Right forelimb (tissue), 1 donor: ENCODE measurements around the gene BARX2.

Source experiments
- DNase-seq: peaks from one replicate; pipeline ENCODE4 v3.0.0-alpha.2; 2018

BARX2 gene

DNA sequence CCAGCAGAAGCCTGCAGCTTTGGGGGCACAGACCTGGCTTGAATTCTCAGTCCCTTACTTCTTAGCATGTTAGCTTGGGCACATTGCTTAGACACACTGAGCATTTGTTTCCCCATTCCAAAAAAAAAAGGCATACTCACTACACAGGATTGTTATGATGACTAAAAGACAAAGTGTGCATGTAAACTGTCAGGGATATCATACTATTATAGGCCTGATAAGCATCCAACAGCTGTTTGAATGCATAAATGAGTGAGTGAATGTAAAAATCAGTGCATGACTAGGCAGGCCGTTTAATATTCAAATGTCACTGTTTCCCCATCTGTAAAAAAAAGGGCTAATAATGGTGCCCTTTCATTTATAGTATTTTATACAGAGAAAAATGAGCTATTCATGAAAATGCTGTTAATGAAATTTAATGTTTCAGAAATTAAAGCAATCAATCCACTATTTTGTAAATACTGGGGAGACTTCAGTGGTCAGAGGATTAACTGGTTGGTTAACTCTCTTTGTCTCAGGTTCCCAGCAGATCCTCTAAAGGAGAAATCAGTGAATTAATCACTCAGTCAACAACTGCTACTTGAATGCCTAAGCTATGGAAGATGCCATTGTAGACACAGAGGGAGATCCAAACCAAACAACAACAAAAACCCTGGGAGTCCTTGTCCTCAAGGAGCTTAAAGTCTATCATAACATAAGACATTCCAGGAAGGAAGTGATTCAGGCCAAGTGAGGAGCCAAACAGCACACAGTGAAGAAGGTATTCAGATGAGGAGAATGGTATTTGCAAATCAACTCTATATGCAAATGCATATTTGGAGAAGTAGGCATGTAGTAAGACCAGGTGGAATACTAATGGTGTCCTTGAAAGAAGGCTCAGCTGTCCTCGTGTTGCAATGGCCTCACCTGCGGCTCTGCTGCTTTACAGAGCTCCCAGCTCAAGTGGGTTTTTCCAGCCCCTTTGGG, 26.8 kb downstream of the BARX2 start:
- no peak for DNase-seq

DNA sequence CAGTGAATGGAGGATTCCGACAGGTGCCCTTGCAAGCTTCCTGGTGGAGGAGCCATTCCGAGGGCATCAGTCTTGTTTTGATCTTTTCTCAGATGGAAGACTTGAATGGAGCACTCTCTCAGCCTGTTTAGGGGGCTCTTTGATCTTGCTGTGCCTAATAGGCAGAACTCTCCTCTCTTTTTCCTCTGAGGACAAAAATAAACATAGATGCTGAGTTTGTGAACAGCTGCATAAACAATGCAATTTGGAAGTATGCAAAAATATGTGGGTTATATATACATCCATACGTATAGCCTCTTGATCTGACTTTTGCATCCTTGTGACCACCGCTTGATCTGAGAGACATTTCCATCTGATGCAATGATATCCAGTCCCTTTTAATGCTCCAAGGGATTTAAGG, 29.1 kb downstream of the BARX2 start:
- no peak for DNase-seq

DNA sequence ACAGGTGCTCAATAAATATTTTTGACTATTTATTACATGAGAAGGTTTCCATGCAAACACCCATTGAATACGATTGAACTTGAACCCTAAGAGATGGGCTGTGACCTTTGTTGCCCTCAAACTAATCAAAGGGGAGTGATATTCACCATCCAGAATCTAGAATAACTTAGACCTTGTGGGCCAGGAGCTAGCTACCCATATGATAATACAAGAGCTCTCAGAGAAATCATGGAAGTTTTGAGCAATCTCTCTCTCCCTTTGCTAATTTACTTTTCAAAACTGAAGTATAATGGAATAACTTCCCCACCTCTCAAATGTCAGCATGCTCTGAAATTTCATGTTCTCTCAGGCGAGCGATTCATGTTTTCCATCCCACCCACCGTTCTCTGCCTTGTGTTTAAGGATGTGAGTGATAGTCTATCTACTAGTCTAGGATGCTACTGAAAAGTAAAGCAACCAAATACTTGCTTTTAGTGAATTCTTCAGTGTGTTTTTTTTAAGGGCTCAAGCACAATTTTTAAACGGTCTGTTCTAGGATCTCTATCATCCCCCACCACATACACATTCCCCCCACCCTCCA, 33.3 kb downstream of the BARX2 start:
- DNase-seq = no peak

DNA sequence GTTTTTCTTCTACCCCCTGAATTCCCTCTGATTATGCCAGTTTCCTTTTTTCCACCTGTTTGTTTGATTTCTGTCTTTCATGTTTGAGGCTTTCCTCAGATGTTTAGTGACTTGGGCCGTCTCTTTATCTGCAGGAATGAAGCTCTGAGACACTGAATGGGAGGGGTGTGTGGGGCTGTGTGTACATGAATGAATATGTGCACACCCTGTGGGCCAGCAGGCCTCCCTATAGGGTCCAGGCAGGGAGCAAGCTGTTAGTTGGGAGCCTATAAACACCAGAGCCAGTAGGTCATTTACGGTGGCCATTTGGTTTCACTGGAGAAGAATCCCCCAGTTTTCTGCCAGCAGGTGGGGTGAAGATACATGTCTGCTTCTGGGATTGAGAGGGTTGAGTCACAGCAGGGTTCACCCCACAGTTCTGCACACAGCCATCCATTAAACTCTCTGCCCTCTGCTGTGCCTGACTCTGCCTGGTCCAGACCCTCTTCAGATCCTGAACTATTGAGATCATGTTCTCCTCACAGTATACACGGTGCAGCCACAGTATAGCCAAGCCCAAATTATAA, 34.8 kb downstream of the BARX2 start:
- DNase-seq = no peak

DNA sequence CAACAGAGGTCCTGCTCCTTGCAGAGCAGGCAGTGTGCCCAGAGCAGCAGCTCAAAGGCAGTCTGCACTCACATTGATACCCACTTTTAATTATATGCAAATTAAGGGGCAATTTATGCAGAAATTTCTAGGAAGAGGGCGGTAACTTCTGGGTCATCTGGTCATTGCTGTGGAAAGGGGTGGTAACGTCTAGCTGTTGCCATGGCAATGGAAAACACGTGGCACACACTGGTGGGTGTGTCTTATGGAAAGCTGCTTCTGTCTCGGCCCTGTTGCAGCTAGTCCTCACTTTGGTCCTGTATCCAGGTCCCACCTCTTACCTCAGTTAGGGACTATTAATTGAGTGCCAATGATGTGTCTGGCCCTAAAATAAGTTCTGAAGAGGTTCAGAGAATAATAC, 36.8 kb downstream of the BARX2 start:
- no peak for DNase-seq

DNA sequence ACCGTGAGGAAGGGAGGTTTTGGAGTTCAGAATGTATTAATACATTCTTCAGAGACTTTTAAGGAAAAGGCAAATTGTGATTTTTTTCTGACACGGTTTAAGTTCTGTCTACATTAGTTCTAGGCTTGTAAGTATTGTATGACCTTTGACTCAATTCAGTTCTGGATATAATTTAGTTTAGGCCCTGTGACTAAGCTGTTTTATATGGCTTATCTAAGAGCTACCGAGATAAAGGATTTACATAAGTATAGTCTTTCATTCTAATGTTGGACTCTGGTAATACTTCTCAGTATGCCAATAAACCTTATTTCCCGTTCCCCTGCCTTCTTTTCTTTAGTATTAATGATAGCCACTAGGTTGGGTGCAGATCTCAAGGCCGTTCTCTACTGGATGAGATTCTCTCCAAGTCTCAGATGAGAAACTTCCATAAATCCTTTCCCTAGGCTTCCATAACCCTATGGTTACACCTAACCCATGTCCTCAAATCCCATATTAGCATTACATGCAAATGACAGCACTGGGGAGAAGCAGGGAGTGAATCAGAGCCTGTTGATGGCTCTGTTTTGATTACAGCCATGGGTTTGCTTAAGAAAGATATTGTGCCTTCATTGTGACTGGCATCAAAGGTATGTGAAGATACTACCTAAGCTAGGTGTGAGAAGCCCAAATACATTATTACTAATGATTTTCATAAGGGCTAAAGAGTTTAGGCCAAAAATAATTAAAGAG, 38.7 kb downstream of the BARX2 start:
- no peak for DNase-seq

DNA sequence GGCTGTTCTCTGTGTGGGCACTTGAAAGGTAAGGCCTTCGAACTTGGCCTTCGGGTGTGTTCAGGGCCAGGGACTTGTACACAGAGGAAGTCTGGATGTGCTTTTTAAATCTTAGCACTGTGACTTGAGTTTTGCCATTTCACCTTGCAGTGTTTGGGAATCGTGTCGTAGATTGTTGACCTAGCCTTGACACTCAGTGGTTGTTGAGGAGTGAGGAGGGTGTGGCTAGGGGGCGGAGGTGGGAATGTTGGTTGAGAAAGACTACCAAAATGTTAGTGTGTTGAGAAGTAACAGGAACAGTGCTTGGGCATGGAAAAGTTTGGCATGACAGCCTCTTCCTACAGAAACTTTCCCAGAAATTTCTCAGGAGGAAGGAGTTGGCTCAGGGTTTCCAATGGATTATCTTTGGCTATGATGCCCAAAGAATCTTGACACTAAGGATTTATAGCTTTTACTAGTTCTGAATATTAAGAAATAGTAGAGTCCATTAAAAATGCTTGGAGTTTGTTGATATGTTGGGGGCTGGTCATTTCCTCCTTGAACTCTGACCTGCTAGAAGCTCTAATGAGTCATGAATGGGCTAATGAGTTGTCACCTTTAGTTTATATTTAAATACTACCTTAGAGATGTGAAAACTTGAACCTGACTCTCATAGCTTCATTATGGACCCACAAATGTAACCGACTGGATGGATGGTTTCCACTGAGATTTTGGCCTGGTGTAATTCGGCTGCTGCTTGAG, 40.6 kb downstream of the BARX2 start:
- no peak for DNase-seq

DNA sequence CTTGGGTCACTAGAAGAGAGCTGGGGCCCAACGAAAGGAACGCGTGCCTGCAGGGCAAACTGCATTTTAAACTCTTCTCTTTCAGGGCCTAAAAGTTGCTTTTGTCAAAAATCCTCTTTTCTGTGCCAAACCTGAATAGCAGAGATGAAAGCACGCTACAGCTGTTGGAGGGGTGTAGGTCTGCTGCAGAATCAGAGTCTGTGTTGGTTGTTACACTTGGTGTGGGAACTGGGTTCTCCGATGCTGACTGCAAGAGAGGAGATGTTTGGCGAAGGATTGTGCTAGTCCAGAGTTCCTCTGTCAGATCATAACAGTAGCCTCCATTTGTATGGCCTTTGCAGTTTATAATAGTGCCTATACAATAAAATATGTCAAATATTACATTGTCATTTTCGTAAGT, 41.8 kb downstream of the BARX2 start:
- DNase-seq = no peak

DNA sequence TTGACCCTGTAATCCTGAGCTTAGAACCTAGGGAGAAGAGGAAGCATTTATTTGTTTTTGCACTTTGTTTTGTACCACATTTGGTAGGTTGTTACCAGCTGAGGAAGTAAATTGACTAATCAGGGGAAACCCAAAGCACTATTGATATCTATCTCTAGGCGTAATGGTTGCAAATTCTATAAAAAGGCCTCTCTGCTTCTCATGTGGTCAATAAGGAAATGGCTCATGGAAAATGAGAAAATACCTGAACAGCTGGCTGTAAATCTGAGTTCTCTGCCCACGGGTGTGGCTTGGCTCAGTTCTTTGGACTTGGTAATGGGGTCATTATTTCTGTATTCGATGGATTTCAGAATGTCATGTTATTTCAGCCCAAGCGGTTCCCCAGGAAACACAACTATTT, 42.4 kb downstream of the BARX2 start:
- DNase-seq = no peak

DNA sequence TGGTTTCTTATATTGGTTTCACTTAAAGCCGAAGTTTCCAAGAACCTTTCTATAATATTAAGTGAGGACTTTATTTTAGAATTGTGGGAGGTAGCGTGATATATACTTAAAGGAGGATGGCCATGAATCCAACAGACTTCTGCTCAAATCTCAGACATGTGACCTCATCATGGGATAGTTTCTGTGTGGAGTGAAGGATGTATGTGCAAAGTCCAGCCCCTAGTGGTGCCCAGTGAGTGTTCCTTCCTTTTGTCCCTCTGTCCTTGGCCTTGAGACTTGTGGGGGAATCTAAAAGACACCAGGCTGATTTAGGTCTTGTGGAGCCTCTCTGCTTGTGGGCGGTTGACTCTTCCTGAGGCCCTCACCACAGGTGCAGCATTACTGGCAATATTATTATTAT, 43.7 kb downstream of the BARX2 start:
- no peak for DNase-seq

DNA sequence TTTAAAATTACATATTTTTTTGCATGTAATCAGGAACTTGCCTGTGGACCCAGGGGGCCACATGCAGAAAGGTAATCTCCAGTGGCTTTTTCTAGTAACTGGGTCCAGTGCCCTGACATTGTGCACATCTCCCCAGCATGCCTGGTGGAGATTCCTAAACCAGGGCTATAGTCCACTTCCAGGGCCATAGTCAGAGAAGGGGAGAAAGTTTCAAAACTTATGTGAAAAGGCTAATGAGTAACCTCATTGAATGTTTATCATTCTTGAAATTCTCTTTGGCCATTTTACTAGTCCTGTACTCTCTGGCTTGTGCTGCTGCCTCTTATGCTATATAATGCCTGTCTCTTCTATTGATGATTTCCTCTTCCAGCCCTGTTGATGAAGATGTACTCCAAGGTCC, 47.8 kb downstream of the BARX2 start:
- DNase-seq = no peak

DNA sequence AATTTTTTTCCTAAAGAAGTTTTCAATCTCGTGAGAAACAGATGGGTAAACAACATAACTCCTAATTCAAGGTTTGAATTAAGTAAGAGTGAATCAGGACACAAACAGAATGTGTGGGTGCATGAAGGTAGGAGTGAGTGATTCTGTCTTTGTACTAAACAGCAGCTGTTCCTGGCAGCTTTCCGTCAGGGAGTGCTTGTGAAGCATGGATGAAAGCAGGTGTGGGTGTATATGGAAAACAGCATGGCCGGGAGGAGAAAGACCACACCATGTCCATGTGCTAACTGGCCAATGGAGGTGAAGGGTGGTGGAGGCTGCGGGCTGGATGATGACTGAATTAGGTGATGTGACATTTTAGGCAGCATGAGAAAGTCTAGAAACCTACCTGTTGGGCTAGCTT, 49.6 kb downstream of the BARX2 start:
- no peak for DNase-seq

DNA sequence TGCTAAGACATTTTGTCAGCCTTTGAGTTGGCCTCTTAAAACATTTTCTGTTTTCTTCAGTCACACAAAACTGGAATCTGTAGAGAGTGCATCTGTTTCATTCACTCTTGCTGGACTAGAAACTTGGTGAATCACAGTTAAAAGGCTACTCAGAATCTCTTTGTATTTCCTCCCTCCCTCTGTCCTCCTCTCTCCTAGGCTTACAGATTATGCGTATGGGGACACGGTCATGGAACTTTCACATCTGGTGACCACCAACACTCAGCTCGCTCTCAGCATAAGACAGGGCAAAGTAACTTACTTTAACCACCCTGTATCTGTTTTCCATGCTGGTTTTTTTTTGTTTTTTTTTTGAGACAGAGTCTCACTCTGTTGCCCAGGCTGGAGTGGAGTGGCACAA, 50.4 kb downstream of the BARX2 start:
- no peak for DNase-seq

DNA sequence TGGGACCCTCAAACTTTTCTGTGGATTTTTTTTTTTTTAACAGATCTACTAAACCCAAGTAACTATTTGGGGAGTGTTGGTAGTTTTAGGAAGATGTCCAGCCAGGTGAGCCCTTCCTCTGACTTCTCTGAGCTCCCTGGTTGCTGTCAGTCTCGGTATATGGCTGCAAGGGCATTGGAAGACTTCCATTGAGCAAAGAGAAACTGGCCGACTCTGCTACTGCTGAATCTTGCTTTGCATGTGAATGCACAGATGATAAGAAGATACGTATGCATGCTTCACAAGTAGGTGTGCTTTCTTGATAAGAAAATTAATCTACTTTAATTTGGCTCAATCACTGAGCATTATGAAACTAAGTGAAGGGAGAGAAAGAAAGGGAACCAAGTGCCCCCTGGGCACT, 51.1 kb downstream of the BARX2 start:
- no peak for DNase-seq

DNA sequence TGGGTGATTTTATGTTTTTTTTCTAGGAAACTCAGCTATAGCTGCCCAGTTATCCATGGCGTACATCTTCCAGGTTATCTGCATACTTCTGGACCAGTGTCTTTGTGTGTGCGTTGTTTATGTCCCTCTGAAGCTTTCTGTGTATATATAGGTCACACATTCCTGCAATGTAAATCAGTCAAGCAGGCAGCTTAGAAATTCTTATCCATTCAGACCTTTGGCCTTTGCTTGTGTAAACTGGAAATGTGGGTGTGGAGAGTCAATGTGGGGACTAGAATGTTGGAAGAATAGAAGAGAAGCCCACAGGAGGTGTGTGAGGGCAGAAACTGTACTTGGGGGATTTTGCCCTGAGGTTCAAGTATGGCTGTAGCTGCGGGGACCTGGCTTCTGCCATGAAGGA, 51.7 kb downstream of the BARX2 start:
- no peak for DNase-seq

DNA sequence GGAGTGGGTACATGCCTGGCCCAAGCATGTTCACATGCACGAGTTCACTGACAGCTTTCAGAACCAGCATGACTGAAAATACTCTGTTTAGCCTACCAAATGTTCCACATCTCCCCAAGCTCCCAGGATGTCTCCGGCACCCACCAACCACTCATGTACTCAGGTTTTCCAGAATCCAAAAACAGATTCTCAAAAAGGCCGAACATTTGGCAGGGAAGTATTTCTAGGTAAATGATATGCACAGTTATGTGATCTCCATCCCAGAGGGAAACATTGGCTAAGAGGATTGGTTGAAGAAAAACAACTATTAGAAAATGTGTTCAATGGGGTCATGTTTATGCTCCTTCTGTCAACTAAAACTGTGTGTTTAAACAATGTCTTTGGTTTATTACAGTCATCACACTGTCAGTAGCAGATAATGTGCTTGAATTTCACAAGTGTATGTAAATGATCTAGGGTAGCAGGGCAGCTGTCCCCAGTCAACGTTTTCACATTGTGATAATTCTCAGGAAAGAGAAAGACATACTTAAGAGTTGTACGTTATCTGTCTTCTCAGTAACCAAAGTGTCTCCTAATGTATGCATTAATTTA, 52.3 kb downstream of the BARX2 start:
- DNase-seq = no peak

DNA sequence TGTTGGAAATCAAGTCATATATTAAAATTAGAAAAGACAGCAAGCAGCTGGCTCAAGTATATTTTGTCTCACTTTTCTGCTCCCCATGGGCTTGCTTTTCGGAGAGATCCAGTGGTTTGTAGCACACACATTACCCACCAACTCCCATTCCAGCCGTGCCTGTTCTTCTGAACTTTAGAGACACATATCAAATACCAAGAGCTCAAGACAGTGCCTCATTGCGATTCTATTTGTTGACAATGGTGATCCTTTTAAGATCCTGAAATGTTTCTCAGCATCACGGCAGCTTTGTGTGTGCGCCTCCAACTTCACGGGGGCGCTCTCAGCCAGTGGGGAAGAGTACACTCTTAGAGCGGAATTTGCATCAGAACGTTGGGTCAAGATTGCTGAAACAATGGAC, 52.9 kb downstream of the BARX2 start:
- no peak for DNase-seq

DNA sequence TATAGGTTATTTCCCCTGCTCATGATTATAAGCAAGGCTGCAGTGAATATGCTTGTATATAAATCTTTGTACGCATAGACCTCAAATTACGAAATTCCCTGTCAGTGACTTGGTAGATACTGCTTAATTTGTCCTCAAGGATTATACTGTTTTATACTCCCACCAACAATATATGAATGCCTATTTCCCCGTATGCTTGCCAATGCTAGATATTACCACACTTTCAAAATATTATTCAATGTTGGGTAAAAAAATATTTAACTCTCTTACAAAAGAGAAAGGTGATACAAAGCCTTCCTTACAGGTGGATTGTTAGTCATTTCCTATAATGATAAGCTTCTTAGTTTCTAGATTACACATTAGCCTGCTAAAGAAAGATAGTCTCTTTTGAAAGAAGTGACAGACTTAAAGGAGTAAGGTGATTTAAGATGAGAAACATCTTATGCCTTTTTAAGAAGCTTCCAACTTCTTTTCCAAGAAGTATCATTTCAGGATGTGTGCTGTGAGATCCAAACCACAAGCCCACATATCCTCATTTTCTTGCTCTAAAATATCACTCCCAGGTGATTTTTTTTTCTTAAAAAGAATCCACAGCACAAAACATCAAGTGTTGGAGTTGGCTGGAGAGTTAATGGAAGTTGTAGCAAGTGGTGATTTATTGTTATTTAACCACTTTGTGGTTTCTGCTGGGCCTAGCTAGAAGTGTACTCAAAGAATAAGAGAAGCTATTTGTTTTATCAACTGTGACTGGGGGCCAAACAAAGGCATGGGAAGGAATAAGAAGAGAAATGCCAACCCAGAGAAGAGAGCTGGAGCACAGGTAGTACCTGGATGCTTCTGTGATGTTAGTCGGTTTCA, 59.2 kb downstream of the BARX2 start:
- no peak for DNase-seq

DNA sequence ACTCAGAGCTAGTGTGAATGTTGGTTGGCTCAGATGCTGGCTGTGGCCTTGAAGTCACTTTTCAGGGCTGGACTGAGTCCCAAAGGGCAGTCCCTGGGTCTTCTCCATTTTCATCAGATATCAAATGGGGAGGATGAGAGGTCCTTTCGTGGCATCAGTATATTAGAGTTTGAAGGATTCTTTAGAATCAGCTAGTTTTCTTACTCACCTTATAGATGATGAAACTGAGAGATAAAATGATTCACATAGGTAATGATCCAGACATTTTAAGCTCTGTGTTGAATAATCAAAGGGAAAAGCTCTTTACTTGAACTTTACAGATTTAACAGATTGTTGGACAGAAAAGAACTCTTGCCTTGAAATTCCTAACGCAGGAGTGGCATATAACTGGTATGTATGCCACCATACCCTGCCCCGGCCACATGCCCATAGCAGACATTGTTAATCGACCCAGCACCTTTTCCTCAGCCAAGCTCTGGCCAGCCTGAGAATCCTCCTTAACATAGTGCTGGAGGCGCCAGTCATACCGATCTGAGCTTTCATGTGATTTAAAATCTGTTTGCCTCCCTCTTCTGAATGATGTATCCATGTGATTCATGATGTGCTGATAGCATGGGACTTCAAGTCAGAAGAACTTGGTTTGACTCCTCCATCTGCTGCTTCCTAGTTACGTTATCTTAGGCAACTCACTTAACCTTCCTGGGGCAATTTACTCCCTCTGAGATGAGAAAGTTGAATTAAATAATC, 60.0 kb downstream of the BARX2 start:
- DNase-seq = no peak

DNA sequence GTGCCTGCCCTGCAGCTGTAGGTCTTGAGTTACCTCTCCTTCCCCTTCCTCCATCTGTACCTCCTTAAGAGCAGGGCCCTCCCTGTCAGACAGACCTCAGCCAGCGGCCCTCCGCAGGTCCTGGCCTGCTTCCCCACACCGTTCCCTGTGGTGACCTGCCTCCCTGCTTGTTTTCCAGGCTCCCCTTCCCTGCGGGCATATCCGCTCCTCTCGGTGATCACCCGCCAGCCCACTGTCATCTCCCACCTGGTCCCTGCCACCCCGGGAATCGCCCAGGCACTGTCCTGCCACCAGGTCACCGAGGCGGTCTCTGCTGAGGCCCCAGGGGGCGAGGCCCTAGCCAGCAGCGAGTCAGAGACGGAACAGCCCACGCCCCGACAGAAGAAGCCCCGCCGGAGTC, 60.9 kb downstream of the BARX2 start:
- no peak for DNase-seq
